Measurements from ENCODE around the gene CTDSPL.

Gene CTDSPL

GRCh38 chr3:37853691-37854413 lies 7.8 kb upstream of the CTDSPL start:
- DNase-seq: peak; percentile 44

GRCh38 chr3:37855363-37855970 lies 6.2 kb upstream of the CTDSPL start:
- peak; percentile 90 for DNase-seq

DNA sequence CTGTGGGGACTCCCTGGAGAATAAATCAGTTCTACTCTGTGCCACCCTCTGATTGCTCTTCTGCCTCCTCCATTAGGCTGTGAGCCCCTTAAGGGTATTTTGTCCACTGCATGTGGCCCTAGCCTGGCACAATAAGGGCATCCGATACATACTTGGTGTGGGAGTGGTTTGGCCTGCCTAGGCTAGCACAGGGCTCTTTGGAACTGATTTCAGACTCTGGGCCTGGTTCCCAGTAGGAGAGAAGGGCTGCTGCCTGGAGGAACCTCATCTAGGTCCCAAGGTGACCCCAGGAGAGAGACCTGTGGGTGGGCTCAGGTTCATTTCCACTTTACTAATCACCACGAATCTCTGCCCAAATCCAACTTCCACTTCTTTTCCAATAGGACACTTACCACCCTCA lies 5.3 kb upstream of the CTDSPL start:
- DNase-seq: peak; percentile 31

DNA sequence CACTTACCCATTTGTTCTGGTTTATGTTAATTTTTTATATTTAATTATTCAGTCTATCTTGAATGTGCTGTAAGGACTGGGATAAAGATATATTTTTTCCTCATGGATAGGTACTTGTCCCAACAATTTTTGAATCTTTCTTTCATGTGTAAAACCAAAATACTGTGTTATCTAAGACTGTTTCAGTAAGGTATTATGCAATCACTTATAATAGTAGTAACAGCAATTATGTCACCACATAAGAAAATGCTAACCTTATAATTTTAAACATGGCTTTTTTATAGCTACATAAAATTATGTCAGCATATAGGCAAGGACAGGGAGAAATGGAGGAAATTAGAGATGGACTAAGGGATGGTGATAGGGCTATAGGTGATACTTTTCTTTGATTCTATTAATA lies 2.9 kb upstream of the CTDSPL start:
- no peak for DNase-seq

DNA sequence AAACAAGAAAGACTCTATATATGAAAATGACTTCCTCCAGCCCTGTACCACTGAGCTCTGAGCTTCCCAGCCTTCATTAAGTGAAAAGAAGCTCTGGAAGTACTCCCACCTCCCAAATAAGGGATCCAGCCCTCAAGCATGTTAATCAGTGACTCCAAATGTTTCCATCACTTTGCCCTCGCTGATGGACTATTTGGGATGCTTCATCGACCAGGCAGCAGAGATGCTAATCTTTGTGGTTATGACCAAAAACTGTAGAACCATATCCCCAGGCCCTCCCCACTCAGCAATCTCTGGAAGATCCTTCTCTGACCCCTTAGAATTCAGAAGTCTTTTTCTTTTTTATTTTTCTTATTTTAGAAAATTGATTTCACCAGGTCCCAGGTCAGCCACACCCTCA lies 2.3 kb upstream of the CTDSPL start:
- DNase-seq: no peak

DNA sequence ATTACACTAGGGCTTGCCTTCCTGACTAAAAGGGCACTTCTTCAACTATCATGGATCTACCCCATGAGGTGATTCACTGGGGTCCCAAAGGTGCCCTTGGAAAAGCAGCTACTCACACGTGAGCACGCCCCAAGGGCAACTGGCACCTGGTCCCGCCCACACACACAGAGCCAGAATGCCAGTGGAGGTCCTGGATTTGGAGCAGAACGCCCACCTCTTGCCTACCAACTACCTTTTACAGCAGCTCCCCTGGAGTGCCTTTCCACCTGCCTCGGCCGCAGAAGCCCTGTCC lies 1.8 kb upstream of the CTDSPL start:
- DNase-seq: no peak

GRCh38 chr3:37862219-37862902 lies 681 bp downstream of the CTDSPL start:
- peak; percentile 78 for DNase-seq

DNA sequence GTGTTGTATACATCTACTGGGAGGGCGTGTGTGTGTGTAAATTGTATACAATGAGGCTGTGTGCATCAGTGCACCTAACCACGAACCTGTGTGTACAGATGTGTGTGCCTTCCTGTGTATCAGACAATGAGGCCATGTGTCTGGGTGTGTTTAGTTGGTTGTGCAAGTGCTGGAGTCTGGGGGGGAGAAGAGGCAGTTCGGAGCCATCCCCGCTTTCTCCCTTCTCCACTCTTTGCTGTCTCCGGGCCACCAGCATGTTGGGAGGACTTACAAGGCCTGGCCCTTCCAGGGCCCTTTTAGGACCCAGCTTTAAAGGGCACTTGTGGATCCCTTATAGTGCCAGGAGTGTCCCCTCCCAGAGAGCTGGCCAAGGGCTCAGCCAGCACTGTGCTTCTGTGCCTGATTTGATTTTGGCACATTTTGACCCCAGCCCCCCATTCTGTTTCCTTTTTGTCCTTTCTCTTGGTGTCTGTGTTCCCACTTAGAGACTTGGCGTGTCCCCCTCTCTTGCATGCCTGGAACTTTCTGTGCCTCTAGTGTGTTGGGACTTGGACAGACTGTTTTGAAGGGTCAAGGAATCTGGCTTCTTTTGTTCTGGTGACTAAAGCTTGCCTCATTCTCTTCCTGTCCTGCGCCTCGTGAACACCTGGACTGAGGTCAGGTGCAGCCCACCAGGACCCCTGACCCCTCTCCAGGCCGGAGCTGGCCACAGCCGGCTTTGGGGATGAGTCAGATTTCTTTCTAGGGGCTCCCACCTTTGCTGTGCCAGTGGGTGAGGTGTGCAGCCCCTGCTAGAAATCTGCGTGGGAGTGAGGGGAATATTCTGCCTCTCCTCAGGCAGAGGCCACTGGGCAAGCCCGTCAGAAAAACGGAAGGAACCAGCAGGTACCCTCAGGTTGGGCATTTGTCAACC lies 1.5 kb downstream of the CTDSPL start:
- DNase-seq: no peak

DNA sequence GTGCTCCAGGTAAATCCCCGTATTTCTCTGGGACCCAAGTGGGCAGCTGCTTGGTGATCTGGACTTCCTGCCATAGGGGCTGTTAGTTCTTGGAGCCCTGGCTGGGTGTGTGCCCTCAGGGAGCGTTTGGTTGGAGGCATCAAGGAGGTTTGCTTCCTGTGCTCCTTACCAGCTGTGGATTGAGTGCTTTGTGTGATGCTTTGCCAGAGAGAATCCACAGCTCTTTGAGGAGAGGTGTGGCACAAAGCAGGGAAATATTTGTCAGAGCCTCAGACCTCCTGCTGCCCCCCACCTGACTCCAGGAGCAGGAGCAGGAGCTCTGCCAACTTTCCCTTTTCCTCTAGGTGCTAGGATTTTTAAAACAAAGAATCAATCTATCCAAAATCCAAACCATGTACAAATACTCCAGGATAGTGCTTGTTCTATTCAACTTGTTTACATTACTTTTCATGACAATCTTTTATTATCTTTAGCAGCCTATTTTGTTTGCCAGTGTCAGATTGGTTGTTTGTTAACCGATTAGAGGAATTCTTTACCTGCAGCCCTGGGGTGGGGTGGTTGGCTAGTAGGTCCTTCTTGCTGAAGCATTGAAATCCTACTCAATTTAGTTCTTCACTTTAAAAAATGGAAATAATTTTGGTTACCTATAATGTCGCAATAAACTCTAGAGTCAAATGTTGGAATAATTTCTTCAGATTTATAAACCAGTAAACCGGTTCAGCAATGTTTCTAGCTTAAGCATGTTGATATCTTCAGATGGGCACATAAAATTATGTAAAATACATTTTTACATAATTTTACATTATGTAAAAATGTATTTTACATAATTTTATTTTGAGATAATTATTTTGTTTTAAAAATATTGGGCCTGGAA lies 2.5 kb downstream of the CTDSPL start:
- no peak for DNase-seq

GRCh38 chr3:37864904-37865303 lies 3.2 kb downstream of the CTDSPL start:
- no peak for DNase-seq

GRCh38 chr3:37867144-37867543 lies 5.5 kb downstream of the CTDSPL start:
- DNase-seq: no peak

- DNase-seq: no peak
Observed at GRCh38 chr3:37871858-37872257, 10.2 kb downstream of the CTDSPL start.

DNA sequence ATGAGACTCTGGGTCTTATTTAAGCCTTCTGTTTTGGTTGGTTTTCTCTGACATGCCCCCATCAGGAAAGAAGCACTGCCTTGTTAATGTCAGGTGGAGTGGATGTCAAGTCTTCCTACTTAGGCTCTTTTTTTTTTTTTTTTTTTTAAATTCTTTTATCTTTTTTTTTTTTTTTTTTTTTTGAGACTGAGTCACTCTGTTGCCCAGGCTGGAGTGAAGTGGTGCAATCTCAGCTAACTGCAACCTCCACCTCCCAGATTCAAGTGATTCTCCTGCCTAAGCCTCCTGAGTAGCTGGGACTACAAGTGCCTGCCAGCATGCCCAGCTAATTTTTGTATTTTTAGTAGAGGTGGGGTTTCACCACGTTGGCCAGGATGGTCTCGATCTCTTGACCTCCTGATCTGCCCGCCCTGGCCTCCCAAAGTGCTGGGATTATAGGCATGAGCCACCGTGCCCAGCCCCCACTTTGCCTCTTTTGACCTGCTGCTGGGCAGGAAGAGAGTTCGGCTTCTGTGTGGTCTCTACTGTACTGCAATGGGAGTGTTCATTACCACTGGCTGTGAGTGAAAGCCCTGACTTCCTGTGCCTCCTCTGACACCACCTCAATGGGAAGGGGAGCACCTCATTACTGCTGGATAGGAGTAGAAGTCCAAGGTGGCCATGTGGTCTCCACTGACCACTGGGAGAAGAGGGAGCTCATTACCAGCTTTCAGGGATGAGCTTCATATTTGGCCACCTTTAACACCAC lies 10.9 kb downstream of the CTDSPL start:
- no peak for DNase-seq

- DNase-seq: no peak
Observed at GRCh38 chr3:37876279-37876678, 14.6 kb downstream of the CTDSPL start.

DNA sequence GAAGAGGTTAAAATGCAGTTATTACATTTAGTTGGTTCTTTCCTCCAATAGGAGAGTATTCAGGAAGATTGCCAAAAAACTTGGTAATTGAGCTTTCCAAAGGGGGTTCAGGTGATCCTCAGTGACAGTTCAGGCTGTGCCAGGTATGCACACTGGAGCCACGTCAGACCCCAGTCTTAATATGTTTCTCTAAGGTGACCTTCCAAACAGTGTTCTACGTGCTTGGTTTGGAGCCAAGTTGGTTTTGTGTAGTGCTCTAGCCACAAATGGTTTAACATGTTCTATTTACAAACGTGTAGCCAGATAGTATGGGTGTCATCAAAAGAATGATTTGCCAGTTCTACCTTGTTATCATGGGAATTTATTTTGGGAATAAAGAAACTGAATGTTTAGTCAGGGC lies 21.0 kb downstream of the CTDSPL start:
- no peak for DNase-seq

- no peak for DNase-seq
Observed at GRCh38 chr3:37885814-37886213, 24.1 kb downstream of the CTDSPL start.

DNA sequence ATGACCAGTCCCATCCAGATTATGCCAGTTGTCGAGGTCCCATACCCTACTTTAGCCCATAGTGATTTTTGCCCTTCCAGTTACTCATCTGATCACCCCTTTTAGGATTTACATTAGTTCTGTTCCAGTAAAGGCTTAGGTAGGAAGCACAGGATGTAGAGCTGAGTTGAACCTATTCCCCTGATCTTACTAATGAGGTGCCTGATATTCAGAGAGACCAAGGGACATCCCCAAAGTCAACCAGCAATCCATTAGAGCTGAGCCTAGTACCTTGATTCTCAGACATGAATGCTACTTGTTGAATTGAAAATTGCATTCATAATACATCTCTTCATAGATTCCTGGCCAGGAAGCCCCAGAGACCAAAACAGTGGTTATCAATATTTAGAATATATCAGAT lies 24.7 kb downstream of the CTDSPL start:
- no peak for DNase-seq

DNA sequence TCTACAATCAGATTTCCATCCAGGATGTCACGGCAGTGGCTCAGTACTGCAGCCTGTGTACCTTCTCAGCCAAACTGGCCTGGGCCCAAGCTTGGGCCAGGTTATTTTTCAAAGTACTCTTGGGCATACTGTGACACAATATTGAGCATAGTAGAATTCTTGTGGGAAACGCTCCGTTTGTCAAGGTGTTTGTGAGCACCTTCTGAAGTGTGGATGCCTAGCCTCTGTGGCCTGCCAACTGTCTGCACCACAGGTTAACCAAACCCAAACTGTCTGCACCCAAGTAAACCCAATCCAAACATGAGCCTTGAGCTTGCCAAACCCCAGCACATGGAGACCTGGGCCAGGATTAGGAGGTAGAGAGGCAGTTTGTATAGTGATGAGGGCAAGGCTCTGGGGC lies 25.4 kb downstream of the CTDSPL start:
- no peak for DNase-seq

- DNase-seq: no peak
Observed at GRCh38 chr3:37887824-37888223, 26.1 kb downstream of the CTDSPL start.

DNA sequence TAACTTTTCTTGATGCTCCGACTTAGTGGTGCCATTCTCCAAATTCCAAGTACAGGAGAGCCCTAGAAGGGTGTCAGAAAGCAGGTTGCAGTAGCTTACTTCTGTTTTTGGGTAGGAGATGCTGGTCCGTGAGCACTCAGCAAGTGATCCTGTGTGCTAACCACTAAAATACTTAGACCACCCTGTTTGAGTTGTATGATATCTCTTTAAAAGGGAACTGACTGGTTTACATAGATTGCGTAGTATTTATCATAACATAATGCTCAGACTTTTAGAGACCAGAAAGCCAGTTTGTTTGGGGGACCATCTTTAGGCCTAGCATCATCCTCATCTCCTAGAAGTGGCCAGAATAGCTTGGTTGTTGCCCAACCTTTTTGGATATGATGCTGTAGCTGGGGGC lies 26.7 kb downstream of the CTDSPL start:
- DNase-seq: no peak

- no peak for DNase-seq
Observed at GRCh38 chr3:37890522-37890921, 28.8 kb downstream of the CTDSPL start.

DNA sequence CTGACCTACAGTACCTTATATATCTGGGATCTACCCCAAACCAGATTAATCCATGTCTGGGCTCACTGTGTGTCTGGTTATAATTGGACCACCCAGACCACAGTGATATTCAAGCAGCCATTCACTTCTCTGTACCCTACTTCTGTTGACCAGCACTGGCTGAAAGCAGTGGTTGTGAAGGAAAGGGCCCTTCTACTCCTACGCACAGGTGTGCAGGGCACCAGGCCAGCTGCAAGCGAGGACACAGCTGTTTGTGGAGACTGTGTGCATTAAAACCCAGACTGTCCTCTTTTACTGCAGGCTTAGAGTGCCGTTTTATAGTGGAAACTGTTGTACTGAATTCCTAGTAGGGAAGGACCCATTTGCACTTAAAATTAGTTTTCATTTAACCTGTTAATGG lies 29.5 kb downstream of the CTDSPL start:
- DNase-seq: no peak
